HS-27A (cell line): ENCODE results near the gene SHH.

Experiments used
- DNase-seq: peaks from one replicate; pipeline ENCODE4 v3.0.0-alpha.2; 2012; ENCODE audit warnings: low read depth, missing footprints

SHH gene

DNA sequence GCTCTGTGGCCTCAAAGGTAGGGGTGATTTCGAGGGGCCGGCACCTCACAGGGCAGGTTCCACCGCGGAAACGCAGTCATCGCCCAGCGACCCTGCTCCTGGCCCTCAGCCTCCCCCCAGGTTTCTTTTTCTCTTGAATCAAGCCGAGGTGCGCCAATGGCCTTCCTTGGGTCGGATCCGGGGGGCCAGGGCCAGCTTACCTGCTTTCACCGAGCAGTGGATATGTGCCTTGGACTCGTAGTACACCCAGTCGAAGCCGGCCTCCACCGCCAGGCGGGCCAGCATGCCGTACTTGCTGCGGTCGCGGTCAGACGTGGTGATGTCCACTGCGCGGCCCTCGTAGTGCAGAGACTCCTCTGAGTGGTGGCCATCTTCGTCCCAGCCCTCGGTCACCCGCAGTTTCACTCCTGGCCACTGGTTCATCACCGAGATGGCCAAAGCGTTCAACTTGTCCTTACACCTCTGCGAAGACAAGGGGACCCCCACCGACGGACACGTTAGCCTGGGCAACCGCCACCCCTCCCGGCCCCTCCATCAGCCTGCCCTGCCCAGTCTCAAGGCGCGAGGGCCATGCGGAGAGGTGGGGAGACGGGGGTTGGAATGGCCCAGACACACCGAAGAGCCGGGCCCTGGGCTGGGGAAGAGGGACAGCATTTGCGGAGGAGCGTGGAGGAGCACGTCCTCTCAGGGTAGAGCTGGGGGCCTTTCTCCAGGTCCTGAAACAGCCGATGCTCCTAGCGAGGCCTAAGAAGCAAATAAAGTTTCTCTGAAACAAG is 6.0 kb downstream of the SHH start:
- no peak for DNase-seq

DNA sequence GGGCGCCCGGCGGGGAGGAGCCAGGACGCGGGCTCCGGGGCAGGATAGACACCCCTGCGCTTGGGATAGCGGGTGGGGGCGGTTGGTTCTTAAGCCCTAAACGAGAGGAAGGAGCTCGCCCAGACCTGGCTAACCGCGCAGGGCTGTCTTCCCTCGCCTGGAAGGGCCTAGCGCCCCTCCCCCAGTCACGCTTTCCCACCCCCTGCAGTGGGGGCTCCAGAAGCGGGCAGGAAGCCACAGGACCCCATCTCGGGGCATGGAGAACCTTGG is 6.5 kb downstream of the SHH start:
- DNase-seq: no peak

GRCh38 chr7:155804897-155805825 is 7.1 kb downstream of the SHH start:
- no peak for DNase-seq

DNA sequence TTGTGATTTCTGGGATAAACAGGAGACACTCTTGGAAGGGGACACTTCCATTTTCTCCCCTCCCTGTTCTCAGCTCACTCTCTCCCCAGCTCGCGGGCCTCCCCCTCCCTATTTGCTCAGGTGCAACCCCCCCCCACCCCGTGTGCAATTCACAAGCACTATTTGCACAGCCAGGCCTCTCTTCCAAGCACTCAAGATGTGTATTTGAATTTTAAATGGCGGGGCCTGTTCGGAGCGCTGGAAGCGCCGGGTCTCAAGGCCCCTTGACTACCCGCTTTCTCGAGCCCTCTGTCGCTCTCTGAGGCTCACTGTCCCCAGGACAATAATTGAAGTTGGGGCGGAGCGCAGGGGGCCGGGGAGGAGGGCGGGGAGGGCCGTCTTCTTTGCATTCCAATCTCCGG is 7.8 kb downstream of the SHH start:
- DNase-seq: no peak

GRCh38 chr7:155803418-155804376 is 8.6 kb downstream of the SHH start:
- DNase-seq: no peak

DNA sequence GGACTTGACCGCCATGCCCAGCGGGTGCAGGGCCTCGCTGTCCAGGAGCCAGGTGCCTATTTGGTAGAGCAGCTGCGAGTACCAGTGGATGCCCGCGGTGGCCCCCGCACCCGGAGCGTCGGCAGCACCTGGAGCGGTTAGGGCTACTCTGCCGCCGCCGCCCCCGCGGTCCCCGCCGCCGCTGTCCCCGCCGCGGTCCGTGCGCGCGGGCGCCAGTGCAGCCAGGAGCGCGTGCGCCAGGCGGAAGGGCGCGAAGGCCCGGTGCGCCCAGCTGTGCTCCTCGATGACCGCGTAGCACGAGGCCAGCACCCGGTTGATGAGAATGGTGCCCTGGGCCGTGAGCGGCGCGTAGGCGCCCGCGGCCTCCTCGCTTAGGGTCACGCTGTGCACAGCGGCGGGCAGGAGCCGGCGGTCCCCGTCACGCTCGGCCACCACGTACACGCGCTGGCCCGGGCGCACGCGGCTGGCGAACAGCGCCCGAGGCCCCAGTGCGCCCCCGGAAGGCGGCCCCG is 9.3 kb downstream of the SHH start:
- no peak for DNase-seq

DNA sequence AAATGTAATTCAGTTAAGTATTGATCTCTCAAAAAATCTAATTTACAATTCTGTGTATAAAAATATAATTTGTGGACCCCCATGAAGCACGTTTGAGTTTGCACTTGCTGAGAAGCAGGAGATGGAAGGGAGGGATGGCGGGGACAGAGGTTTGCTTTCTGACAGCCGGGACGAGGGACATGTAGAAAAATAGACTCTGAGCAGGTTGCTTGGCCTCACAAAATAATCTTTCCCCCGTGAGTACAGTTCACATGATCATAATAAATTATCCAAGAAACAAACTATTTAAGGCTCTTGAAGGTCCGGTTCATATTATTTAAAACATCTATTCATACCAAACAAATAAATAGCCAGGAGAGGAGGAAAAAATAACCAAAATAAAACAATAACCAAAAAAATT is 10.0 kb downstream of the SHH start:
- DNase-seq: no peak

DNA sequence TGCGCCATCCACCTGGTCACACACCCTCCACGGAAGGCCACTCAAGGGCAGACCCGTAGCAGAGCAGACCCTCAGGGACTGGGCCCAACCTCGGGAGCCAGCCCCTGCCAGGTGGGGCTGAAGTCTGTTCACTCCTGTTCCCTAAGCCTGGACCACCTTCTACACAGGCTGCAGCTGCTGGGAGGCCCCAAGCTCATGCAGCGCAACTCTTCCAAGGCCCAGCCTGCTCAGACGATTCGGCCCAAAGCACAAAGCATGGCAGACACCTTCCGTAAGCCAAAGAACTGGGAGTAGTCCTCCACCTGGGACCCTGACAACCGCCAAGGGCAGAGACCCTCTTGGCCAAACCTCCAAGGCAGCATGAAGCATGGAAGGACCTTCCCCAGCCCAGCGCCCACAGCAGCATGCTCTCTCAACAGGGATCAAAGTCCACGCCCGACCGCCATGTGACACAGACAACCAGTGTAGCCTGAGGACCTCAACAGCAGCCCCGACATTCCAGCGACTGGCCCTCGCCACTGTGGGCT is 11.5 kb downstream of the SHH start:
- no peak for DNase-seq

DNA sequence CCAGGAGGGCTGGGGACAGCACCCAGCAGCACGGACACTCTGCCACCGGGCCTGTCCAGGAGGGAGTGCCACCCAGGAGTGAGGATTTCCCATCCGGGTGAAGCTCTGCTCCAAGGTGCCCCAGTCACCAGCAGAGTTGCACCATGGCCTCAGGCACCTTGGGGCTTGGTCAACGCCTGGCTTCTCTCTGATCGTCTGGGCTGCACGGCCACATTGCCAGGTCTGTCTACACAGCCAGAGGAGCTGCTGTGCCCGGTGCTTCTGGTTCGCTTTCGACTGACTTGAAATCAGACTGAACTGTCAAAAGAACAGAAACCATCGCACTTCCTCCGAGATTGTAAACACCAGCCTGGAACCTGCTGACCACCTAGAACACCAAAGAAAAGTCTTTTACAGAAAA is 12.0 kb downstream of the SHH start:
- no peak for DNase-seq

DNA sequence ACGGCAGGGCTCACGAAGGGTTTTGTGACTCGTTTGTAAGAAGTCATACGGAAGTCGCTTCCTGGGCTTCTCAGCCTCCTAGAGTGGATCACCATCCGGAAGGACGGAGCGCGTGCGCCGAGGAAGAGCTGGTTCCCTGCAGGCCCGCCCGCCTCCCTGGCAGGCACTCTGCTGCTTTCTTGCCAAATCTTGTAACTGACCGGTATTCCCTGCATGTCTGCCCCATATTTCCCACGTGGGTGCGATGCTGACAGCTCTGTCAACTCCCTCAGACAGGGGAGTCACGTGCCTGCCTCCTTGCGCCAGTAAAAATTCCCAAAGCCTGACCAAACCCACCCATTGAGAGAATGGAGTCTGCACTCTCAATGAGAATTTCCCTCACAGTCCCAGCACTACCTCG is 12.7 kb downstream of the SHH start:
- DNase-seq: no peak

GRCh38 chr7:155798673-155799439 is 13.4 kb downstream of the SHH start:
- DNase-seq: no peak

DNA sequence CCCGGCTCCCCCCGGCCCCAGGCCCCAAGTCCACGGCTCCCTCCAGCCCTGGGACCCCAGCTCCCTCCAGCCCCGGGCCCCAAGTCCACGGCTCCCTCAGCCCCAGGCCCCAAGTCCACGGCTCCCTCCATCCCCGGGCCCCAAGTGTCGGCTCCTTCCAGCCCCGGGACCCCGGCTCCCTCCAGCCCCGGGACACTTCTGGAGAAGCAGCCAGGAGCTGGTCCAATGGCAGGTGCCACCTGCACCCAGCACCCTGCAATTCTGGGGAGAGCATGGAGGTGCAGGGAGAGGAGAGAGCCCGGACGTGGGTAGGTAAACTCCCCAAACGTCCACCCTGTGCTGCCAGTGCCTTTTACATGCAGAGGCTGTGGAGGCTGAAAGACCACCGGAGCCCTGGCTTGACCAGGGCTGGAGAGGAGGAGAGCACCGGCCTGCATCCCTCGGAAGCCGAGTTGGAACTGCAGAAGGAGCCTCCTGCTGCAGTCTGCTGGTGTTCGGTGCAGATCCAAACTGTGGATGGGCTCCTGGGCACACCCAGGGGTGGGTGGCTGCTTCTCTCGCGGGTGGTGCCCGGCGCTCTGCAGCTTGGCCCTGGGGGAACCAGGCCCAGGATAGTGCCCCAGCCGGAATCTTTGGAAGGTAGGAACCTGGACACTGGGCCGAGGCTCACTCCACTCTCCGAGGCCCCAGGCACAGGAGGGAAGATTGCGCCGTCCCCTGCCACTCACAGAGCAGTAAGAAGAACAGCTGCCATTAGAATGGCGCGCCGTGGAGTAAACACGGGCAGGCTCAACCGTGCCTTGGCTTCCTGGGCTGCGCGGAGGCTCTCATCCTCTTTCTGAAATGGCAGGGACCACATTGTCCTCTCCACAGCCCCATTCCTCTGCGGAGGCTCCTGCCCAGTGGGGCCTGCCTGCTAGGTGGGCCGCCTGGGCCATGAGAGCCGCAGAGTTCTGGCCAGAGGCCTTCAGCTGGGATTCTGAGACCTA is 14.7 kb downstream of the SHH start:
- no peak for DNase-seq

- no peak for DNase-seq
Measured at GRCh38 chr7:155796381-155797261, 15.6 kb downstream of the SHH start.

- DNase-seq: no peak
Measured at GRCh38 chr7:155795951-155796350, 16.3 kb downstream of the SHH start.

DNA sequence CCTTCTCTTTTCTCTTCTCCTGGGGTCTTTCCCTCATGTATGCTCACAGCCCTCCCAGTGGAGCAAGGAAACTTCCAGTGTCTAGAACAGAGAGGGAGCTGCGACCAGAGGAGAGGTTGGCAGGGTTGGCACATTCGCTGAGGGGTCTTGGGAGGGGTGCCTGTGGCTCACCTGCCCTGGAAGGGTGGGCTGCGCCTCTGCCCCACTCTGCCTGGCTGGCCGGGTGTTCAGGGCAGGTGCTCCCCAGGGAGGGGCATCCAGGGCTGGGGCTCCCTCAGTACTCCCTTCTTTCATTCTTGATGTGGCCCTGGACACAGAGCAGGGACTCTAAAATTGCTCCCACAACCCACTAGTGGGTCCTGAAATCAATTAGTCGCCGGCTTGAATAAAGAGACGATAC is 16.9 kb downstream of the SHH start:
- no peak for DNase-seq

DNA sequence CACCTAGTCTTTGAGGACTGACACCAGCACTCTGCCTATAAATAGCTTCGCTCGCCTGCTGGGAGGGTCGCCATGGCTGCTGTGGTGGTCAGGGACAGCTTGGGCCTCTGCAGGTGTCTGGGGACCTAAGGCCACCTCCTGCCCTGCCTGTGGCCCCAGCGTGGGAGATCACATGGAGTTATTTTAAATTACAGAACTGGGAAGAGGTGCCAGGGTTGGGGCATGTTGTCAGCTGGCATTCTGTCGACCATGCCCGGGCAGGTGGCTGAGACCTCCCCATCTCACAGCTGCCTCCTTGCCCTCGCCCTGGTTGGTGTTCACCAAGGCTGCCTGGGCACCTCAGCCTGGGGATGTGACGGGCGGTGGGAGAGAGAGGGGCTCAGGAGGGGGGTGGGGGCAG is 18.1 kb downstream of the SHH start:
- no peak for DNase-seq

- DNase-seq: no peak
Measured at GRCh38 chr7:155793720-155794119, 18.5 kb downstream of the SHH start.

GRCh38 chr7:155792999-155793560 is 19.2 kb downstream of the SHH start:
- no peak for DNase-seq
